Cortex of kidney (tissue), 1 donor: ENCODE measurements around the gene NBPF26.
"Not testable (repeated sequence)": the region's sequence is repeated elsewhere in the genome, so short reads cannot be mapped to it uniquely, and the experiment has no call there.

Experiments
- DNase-seq: peaks from one replicate; lab custom pipeline; 2025; lab: John Stamatoyannopoulos, UW

The NBPF26 gene

GRCh38 chr1:120723715-120724402 lies at the start of gene NBPF26:
Gene NBPF26, plus strand, starts transcription at chr1:120723945.
- DNase-seq = not testable (repeated sequence)

- not testable (repeated sequence) for DNase-seq
Observed at GRCh38 chr1:120680106-120680819, 43.5 kb upstream of the NBPF26 start.

- DNase-seq = not testable (repeated sequence)
Observed at GRCh38 chr1:120680938-120681337, 42.8 kb upstream of the NBPF26 start.

GRCh38 chr1:120684397-120684796 lies 39.3 kb upstream of the NBPF26 start:
- DNase-seq = not testable (repeated sequence)

GRCh38 chr1:120685622-120686021 lies 38.1 kb upstream of the NBPF26 start:
- DNase-seq = not testable (repeated sequence)

- DNase-seq = not testable (repeated sequence)
Observed at GRCh38 chr1:120687250-120687649, 36.5 kb upstream of the NBPF26 start.

GRCh38 chr1:120700807-120701562 lies 22.8 kb upstream of the NBPF26 start:
- not testable (repeated sequence) for DNase-seq

GRCh38 chr1:120723358-120723714 lies 409 bp upstream of the NBPF26 start:
- not testable (repeated sequence) for DNase-seq

GRCh38 chr1:120724507-120724906 lies 762 bp downstream of the NBPF26 start:
- not testable (repeated sequence) for DNase-seq

- DNase-seq = not testable (repeated sequence)
Observed at GRCh38 chr1:120728811-120729210, 5.1 kb downstream of the NBPF26 start.

- not testable (repeated sequence) for DNase-seq
Observed at GRCh38 chr1:120769090-120769489, 45.3 kb downstream of the NBPF26 start.

- not testable (repeated sequence) for DNase-seq
Observed at GRCh38 chr1:120805452-120805851, 81.7 kb downstream of the NBPF26 start.

GRCh38 chr1:120811822-120812221 lies 88.1 kb downstream of the NBPF26 start:
- not testable (repeated sequence) for DNase-seq

- not testable (repeated sequence) for DNase-seq
Observed at GRCh38 chr1:120825051-120825450, 101.3 kb downstream of the NBPF26 start.

- not testable (repeated sequence) for DNase-seq
Observed at GRCh38 chr1:120826623-120827022, 102.9 kb downstream of the NBPF26 start.

- DNase-seq = not testable (repeated sequence)
Observed at GRCh38 chr1:120844186-120844944, 120.6 kb downstream of the NBPF26 start.

- not testable (repeated sequence) for DNase-seq
Observed at GRCh38 chr1:120844945-120845330, 121.2 kb downstream of the NBPF26 start.

GRCh38 chr1:120849400-120850286 lies 125.9 kb downstream of the NBPF26 start:
- DNase-seq = not testable (repeated sequence)

- not testable (repeated sequence) for DNase-seq
Observed at GRCh38 chr1:120850287-120850536, 126.5 kb downstream of the NBPF26 start.

GRCh38 chr1:120850537-120851421 lies 127.0 kb downstream of the NBPF26 start:
- DNase-seq = not testable (repeated sequence)
